Stimulated activated memory B cell treated with anti-CD40 and anti-IgM and Interleukin-4, amounts not matched to agents 10 μg/mL and 1 μg/mL and 100 μg/mL, for 72 hours (primary cell): ENCODE data around the gene ITGAL.

Experiments
- ATAC-seq: fragments of 150-1000 bp; cut with Tn5 transposase; 2 replicates; pipeline ENCODE4 v1.10.0; 2021
- H3K27ac Mint-ChIP-seq: one replicate; pipeline ENCODE4 v1.8.0; 2022; ENCODE audit warnings: mild to moderate bottlenecking, mixed read lengths
- H3K27me3 Mint-ChIP-seq: one replicate; pipeline ENCODE4 v1.8.0; 2022; ENCODE audit warnings: mixed read lengths
- H3K36me3 Mint-ChIP-seq: one replicate; pipeline ENCODE4 v1.8.0; 2022; ENCODE audit warnings: mixed read lengths
- H3K4me1 Mint-ChIP-seq: one replicate; pipeline ENCODE4 v1.8.0; 2022; ENCODE audit warnings: mixed read lengths
- H3K4me3 Mint-ChIP-seq: one replicate; pipeline ENCODE4 v1.8.0; 2022; ENCODE audit warnings: mild to moderate bottlenecking, moderate library complexity, mixed read lengths
- H3K9me3 Mint-ChIP-seq: one replicate; pipeline ENCODE4 v1.8.0; 2022; ENCODE audit warnings: mixed read lengths

ITGAL gene

DNA sequence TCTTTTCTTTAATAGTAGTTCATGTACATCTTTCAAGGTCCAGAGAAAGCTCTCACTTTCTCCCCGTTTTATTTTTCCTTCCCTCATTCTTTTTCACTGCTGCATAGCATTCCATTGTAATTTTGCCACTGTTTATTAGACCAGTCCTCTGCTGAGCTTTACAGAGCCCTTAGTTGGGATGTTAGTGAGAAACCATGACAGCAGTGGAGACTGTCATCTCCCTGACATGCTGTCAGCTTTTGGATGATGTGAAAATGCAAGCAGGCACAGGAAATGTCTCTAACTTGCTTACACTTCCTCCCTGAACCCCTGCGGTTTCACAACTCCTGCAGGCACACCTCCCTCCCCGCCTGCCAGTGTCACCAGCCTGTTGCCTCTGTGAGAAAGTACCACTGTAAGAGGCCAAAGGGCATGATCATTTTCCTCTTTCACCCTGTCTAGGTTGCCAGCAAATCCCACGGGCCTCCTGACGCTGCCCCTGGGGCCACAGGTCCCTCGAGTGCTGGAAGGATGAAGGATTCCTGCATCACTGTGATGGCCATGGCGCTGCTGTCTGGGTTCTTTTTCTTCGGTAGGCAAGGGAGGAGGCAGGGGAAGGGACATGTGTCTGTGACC, at the start of gene ITGAL:
ITGAL (plus strand) TSS at position 415 of the 615 bp plus-strand sequence; CDS start at position 511, 96 bp downstream.
- Mint-ChIP-seq H3K27ac (peak within 1 kb of the TSS; percentile 94), H3K4me1 (peaks cover 65% of the 10 kb centered on the region), H3K9me3 (no peaks in the 10 kb centered on the region), H3K27me3 (no peaks in the 10 kb centered on the region), H3K36me3 (peaks cover 40% of the 10 kb centered on the region), H3K4me3 (peak within 1 kb of the TSS; percentile 97)
- ATAC-seq = peak; percentile 84

DNA sequence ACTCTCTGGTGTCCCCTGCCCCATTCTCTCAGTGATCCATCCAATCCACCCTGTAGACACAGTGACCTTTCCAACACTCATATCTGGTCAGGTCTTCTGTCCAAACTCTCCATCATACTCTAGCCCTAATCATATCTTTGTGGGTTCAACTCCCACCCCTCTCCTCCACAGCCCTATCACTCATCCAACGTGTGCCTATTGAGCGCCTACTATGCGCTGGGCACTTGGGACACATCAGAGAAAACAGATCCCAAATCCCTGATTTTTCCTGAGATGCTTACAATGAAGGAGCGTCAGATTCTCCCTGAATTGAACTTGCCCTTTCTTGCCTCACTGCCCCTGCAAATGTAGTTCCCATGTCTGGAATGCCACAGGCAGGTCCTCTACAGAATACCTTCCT, 44.5 kb upstream of the ITGAL start:
- Mint-ChIP-seq H3K4me1 (peaks cover 7% of the 10 kb centered on the region), H3K27ac (no peak overlapping the region), H3K9me3 (no peaks in the 10 kb centered on the region), H3K27me3 (no peaks in the 10 kb centered on the region), H3K4me3 (peak overlapping the region; percentile 1), H3K36me3 (peaks cover 29% of the 10 kb centered on the region)
- no peak for ATAC-seq

DNA sequence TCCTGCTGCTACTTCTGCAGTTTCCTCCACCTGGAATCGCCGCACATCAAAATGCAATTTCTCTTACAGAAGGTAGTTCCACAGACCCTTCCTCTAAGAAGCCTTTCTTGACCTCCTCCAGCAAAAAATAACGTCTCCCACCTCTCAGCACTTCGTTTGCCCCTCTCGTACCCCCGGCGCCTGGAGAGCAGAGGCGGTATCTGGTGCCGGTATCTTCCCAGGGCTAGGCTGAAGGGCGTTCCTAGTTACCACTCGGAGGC, 43.2 kb upstream of the ITGAL start:
- Mint-ChIP-seq H3K27me3 (no peaks in the 10 kb centered on the region), H3K4me3 (no peak overlapping the region), H3K36me3 (peaks cover 17% of the 10 kb centered on the region), H3K4me1 (peaks cover 13% of the 10 kb centered on the region), H3K27ac (no peak overlapping the region), H3K9me3 (no peaks in the 10 kb centered on the region)
- no peak for ATAC-seq

DNA sequence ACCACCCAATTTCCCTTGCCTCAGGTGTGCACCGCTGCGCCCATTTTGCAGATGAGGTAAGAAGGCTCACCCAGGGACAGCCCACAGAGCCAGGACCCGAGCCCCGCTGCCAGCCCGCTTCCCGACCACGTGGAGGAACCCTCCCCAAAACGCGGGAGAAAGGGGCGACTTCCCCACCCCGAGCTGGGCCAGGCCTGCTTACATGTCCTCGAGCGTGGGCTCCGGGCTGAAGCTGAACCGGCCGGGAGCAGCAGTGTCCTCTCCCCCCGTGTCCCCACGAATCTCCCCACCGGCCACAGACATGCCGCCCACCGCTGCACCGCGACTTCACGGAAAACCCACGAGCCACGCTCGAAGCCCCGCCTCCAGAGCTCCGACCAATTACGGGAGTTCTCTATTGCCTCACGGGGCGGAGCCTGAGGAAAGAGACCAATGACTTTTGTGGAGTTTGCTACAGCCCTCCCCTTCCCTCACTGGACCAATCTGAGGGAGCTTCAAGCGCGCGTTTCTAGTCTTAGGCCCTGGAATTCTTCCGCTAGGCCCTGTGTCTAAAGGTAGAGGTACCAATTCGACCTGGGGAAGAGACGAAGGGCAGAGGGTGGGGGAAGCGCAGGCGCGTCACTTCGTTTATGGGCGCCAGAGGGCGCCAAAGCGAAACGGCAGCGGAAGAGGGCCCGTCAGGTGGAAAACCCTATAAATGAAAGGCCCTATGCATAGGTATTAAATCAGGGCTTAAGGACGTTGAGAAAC, 42.7 kb upstream of the ITGAL start, which contains the start of gene DCTPP1:
DCTPP1 (minus strand) TSS at position 353 of the 750 bp plus-strand sequence; CDS start at position 303, 50 bp downstream.
- Mint-ChIP-seq H3K27me3 (no peaks in the 10 kb centered on the region), H3K9me3 (no peaks in the 10 kb centered on the region), H3K27ac (no peak within 1 kb of the TSS), H3K4me1 (peaks cover 18% of the 10 kb centered on the region), H3K4me3 (no peak within 1 kb of the TSS), H3K36me3 (peaks cover 17% of the 10 kb centered on the region)
- peak; percentile 99 for ATAC-seq

DNA sequence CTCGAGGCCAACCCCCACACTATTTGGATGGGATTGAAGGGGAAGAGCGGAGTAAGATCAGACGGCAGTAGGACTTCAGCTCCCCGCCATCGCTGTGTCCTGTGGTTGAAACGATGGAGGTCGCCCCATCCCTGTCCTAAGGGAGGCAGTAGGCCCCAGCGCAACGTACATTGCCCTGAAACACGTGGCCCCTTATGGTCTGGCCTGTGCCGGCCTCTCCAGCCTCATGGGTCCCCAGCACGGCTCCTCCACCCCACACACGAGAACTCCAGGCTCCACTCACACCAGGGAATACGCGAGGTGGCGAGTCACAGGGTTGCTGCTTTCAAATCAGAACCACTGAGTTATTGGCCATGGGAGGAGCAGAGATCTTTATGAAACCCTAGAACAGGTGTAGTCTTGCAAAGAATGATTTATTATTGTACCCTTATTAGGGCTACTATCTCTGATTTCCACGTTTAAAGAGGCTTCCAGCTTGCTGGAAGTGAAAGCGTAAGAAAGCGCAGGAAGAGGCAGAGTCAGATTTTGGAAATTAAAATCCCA, 42.0 kb upstream of the ITGAL start:
- H3K4me1 Mint-ChIP-seq = peaks cover 21% of the 10 kb centered on the region
- no peaks in the 10 kb centered on the region for H3K9me3 Mint-ChIP-seq
- ATAC-seq = peak; percentile 25
- H3K4me3 Mint-ChIP-seq = no peak overlapping the region
- H3K27me3 Mint-ChIP-seq = no peaks in the 10 kb centered on the region
- peaks cover 17% of the 10 kb centered on the region for H3K36me3 Mint-ChIP-seq
- no peak overlapping the region for H3K27ac Mint-ChIP-seq

DNA sequence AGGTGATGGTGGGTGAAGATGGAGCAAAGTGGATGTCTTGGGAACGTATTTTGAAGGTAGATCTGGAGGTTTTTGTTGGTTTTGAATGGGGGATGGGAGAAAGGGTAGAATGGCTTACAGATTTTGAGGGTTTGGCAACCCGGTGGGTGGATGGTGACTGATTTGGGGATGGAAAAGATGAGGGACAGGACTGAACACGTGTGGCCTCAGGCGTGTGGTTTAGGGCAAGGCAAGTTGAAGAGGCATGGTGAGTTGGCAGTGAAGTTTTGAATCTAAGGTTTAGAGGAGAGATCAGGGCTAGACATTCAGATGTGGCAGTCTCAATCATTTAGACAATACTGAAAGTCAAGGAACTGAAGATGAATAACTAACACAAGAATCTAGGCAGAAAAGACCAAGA, 37.7 kb upstream of the ITGAL start:
- Mint-ChIP-seq H3K27ac (peak overlapping the region; percentile 26), H3K4me1 (peaks cover 25% of the 10 kb centered on the region), H3K36me3 (no peaks in the 10 kb centered on the region), H3K4me3 (no peak overlapping the region), H3K9me3 (no peaks in the 10 kb centered on the region), H3K27me3 (no peaks in the 10 kb centered on the region)
- no peak for ATAC-seq

DNA sequence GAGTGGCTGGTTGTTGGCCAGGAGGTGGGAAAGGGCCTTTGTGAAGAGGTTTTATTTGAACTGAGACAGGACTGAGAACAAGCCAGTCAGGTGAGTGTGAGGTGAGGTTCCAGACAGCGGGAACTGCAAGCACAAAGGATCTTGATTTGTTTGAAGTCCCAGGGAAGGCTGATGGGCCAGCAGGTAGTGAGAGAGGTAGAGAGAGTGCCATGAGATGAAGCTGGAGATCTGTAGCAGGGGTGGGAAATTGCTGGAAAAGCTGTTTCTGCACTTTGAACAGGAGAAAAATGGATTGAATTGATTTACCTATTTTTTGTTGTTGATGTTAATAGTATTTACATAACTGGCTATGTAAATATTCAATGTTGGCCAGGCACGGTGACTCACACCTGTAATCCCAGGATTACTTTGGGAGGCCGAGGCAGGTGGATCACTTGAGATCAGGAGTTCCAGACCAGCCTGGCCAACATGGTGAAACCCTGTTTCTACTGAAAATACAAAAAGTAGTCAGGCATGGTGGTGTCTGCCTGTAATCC, 35.0 kb upstream of the ITGAL start:
- H3K27ac Mint-ChIP-seq = peak overlapping the region; percentile 28
- no peak overlapping the region for H3K4me3 Mint-ChIP-seq
- no peaks in the 10 kb centered on the region for H3K9me3 Mint-ChIP-seq
- no peaks in the 10 kb centered on the region for H3K27me3 Mint-ChIP-seq
- peaks cover 38% of the 10 kb centered on the region for H3K4me1 Mint-ChIP-seq
- peaks cover 7% of the 10 kb centered on the region for H3K36me3 Mint-ChIP-seq
- no peak for ATAC-seq

DNA sequence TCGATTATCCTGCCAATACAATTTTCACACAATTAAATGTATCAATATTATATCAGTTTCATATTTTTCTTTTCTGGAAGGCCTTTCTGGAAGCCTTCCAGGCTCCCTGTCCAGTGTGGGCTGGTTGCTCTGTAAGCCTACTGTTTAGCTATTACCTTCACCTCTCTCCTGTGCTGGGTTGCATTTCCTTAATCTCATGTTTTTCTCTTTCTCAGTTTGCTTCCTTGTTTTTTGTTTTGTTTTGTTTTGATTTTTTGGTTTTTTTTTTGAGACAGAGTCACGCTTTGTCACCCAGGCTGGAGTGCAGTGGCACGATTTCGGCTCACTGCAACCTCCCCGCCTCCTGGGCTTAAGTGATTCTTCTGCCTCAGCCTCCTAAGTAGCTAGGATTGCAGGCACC, 33.7 kb upstream of the ITGAL start:
- peak overlapping the region; percentile 74 for H3K27ac Mint-ChIP-seq
- peak; percentile 64 for ATAC-seq

DNA sequence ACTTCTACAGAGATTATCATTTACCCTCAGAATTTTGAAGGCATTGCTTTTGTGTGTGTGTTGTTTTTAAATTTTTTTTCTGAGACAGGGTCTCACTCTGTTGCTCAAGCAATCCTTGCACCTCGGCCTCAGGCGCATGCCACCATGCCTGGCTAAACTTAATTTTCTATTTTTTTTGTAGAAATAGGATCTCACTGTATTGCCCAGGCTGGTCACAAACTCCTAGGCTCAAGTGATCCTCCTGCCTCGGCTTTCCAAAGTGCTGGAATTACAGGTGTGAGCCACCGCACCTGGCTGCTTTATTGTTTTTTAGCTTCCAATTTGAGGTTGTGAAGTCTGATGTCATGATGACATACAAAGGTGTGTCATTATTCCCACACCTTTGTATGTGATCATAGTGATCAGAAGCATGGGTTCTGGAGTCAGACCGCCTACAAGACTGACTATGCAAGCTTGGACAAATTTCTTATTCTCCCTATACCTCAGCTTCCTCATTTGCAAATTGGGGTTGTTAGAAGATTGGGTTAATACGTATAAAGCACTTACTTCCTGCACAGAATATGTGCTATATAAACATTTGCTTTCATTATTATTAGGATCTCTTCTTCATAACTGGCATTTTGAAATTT, 32.7 kb upstream of the ITGAL start:
- H3K9me3 Mint-ChIP-seq = peaks cover 3% of the 10 kb centered on the region
- no peak overlapping the region for H3K4me3 Mint-ChIP-seq
- ATAC-seq = peak; percentile 80
- H3K4me1 Mint-ChIP-seq = peaks cover 43% of the 10 kb centered on the region
- H3K36me3 Mint-ChIP-seq = peaks cover 28% of the 10 kb centered on the region
- H3K27ac Mint-ChIP-seq = peak overlapping the region; percentile 74
- H3K27me3 Mint-ChIP-seq = no peaks in the 10 kb centered on the region

More for the DNA sequence above, 33.7 kb upstream of the ITGAL start:
- Mint-ChIP-seq H3K9me3 (peaks cover 3% of the 10 kb centered on the region), H3K36me3 (peaks cover 18% of the 10 kb centered on the region), H3K4me3 (peak overlapping the region; percentile 22), H3K4me1 (peaks cover 46% of the 10 kb centered on the region), H3K27me3 (no peaks in the 10 kb centered on the region)

DNA sequence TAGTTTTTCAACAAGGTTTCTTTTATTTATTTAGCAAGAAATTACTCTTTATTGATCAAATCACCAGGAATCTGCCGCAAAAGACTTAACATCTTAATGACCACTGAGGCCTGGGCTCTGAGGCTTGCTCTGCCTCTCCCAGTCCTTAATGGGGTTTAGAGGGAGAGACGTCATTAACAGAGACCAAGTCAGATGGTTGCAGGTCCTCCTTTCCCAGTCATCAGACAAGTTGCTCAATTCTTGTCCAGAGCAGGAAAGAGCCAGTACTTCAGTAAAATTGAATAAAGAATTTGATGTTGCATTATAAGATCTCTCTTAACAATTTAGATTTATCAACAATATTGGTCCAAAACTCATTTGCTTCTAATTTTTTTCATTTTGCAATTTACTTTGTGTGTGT, 28.9 kb upstream of the ITGAL start:
- H3K4me3 Mint-ChIP-seq = peak overlapping the region; percentile 38
- H3K27me3 Mint-ChIP-seq = no peaks in the 10 kb centered on the region
- peaks cover 38% of the 10 kb centered on the region for H3K36me3 Mint-ChIP-seq
- ATAC-seq = no peak
- peaks cover 3% of the 10 kb centered on the region for H3K9me3 Mint-ChIP-seq
- peaks cover 57% of the 10 kb centered on the region for H3K4me1 Mint-ChIP-seq
- no peak overlapping the region for H3K27ac Mint-ChIP-seq

DNA sequence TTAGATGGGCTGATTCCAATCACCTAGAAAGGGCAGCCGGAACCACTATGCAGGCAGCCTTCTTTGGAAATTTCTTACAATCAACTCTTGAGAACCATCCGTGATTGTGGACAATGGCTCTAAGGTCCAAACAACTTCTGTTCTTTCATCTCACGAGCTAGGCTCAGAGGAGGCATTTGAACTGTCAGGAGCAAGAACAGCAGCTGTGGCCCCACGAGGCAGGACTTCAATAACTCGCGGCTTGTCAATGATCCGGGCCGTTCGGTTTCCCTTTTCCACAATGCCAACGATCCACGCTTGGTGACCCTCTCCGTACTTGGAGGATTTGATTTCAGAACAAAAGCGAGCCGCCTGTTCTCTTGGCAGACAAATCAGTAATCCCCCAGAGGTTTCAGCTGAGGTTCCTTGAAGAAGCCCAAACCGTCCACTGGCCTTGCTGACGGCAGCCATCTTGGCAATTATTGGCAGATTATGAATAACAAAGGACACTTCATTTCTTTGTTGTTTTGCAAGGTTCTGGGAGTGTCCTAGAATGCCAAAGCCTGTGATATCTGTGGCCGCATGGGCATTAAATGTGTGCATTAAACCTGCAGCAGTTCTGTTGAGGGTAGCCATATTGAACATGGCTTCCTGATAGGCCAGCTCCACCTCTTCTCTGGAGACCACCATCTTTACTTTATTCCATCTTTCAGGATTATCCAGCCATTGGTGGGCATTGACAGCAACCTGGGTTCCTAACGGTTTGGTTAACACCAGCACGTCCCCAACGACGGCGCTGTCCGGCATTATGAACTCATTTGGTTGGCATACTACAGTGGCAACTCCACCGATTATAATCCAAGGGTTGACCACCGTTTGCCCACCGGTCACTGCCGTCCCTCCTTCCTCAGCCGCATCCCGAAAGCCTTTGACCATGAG, 28.1 kb upstream of the ITGAL start:
- ATAC-seq = no peak
- peak overlapping the region; percentile 90 for H3K4me3 Mint-ChIP-seq
- peaks cover 3% of the 10 kb centered on the region for H3K9me3 Mint-ChIP-seq
- peak overlapping the region; percentile 87 for H3K27ac Mint-ChIP-seq
- H3K27me3 Mint-ChIP-seq = no peaks in the 10 kb centered on the region
- H3K36me3 Mint-ChIP-seq = peaks cover 38% of the 10 kb centered on the region
- peaks cover 48% of the 10 kb centered on the region for H3K4me1 Mint-ChIP-seq

DNA sequence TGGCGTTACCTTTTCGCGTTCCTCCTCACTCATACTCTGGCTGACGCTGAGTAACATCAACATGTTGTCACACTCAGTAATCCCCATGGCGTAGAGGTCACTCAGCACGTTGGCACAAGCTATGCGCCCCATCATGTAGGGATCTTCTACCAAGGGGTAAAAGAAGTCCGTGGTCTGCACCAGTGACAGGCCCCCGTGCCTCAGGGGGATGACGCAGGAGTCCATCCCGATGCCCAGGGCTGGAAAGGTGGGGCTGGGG, 27.5 kb upstream of the ITGAL start:
- ATAC-seq = no peak
- Mint-ChIP-seq H3K4me1 (peaks cover 45% of the 10 kb centered on the region), H3K36me3 (peaks cover 38% of the 10 kb centered on the region)

DNA sequence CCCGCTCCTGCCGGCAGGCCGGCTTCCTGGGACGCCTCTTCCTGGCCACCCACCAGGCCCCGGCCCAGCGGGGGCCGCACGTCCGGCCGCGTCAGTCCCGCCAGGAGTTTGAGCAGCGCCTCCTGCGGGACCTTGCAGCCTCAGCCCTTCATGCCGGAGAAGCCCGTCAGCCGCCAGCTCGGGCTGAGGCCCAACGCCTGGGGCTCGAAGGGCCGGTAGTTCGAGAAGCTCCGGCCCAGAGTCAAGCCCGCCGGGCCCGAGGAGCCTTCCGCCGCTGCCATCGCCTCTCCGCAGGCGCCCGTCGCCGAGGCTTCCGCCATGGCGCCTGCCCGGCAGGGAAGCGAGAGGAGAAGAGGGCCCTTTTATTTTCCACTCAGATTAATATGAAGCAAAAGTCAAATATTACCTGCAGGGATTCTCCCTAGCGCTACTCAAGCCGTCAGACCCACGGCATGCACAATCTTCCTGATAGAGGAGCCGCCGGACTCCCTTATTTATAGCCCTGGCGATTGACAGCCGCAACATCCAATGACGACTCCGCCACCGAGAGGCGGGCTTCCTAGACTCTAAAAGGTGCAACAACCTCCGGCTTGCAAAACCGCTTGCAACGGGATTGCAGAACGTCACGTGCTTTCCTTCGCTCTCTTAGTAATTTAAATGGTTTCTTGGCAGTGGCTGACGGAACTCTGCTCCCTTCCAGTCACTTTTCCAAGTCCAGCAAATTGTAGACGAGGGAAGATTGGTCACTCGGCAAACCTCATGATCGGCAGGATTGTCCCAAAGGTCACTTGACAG, 26.9 kb upstream of the ITGAL start, which contains the start of gene SEPHS2:
SEPHS2 (minus strand) TSS at position 467 of the 795 bp plus-strand sequence; CDS start at position 320, 147 bp downstream.
- H3K4me3 Mint-ChIP-seq = peak within 1 kb of the TSS; percentile 90

More for the DNA sequence above, 27.5 kb upstream of the ITGAL start:
- peak overlapping the region; percentile 87 for H3K27ac Mint-ChIP-seq
- peak overlapping the region; percentile 90 for H3K4me3 Mint-ChIP-seq
- H3K27me3 Mint-ChIP-seq = no peaks in the 10 kb centered on the region
- H3K9me3 Mint-ChIP-seq = peaks cover 3% of the 10 kb centered on the region

DNA sequence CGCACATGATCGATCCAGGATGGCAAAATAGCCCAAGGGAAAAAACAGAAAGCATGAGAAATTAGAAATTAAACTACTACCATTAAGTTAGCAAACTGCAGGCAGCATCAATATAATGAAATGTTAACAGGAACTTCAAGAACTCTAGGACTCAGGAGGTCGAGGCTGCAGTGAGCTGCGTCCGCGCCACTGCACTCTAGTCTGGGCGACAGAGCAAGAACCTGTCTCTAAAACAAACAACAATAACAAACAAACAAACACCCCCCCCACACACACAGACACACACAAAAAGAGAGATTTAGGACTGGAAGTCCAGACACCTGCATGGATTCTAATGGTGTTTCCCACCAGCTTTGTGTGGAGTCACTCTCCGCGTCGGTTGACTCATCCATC, 26.3 kb upstream of the ITGAL start:
- H3K4me3 Mint-ChIP-seq = peak overlapping the region; percentile 90
- no peaks in the 10 kb centered on the region for H3K27me3 Mint-ChIP-seq
- H3K9me3 Mint-ChIP-seq = peaks cover 3% of the 10 kb centered on the region
- H3K36me3 Mint-ChIP-seq = peaks cover 38% of the 10 kb centered on the region
- peaks cover 45% of the 10 kb centered on the region for H3K4me1 Mint-ChIP-seq
- peak overlapping the region; percentile 87 for H3K27ac Mint-ChIP-seq
- ATAC-seq = no peak

More for the DNA sequence above, 26.9 kb upstream of the ITGAL start, which contains the start of gene SEPHS2:
- Mint-ChIP-seq H3K27me3 (no peaks in the 10 kb centered on the region), H3K36me3 (peaks cover 38% of the 10 kb centered on the region), H3K9me3 (peaks cover 3% of the 10 kb centered on the region), H3K27ac (peak within 1 kb of the TSS; percentile 87), H3K4me1 (peaks cover 45% of the 10 kb centered on the region)
- ATAC-seq = peak; percentile 99
